NCI-H524 (cell line): ENCODE data around the gene WDFY4.

Experiments used
- DNase-seq, 2 experiments: peaks; one replicate each; lab custom pipeline; 2025; lab: John Stamatoyannopoulos, UW

WDFY4 gene

DNA sequence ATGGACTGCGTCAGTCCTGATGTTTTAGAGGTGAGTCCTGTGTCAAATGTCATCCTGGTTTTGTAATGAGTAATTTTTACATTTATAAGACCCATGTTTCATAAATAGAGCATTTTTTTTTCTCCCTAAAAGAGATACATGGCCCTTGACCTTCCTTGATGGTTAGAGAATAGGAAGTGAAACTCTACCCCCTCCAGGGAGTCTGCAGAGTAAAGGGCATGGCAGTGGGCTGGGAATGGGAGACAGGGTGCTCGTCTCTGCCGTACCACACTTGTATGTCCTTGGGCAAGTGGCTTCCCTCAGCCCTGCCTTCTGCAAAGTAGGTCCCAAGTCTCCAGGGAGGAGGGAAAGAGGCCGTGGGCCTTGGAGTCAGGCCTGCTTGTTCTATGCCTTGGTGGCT is 63.9 kb downstream of the WDFY4 start:
- DNase-seq, result no peak

DNA sequence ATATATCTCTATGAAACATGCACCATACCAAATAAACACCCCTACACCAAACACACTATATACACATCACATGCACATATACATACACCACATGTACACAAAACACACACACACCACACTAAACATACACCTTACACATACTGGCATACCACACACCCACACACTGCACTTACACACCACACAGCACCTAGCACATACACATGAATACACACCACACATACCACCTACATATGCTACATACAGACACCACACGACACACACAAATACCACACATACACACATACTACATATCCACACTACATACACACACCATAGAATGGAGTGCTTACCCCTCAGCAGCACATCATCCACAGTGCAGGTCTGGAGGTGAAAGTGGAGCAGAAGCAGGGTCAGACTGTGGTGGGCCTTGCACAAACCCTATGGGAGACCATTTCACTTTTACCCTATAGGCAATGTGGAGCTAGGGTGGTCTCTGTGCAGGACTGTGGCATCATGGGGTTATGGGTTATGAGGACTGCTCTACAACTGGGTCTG is 64.6 kb downstream of the WDFY4 start:
- DNase-seq, result no peak

DNA sequence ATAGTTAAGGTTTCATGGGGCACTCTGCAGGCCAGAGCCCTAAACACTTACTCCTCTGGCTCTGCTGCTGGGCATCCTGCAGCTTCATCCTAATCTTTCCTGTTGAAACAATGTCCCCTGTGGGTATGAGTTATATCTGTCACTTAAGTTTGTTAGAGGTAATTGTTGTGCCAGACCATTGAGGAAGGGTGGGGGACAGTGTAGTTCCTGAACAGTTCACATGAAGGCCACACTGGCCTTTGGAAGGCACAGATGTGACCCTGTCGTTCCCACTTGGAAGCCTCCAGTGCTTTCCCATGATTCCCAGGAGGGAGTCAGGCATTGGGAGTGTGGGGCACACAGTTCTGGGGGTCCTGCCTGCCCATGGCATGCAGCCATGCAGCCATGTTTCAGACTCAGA is 65.3 kb downstream of the WDFY4 start:
- no peak for DNase-seq

DNA sequence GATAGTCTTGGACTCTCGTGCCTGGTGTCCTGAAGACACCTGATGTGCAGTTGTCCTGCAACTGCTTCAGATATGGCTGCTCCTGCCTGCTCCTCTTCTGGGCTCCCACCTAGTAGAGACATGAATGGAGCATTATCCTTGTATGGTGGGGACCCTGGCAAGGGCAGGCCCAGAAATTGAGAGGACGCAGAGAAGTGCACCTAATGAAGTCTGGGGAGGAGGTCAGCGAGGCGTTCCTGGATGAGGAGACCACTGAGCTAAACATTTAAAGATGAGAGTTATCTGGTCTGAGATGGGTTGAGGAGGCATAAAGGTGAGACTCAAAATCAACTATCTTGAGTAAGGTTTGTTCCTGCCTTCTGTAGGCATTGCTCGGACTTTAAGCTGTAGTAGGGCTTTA is 66.3 kb downstream of the WDFY4 start:
- DNase-seq, result no peak

DNA sequence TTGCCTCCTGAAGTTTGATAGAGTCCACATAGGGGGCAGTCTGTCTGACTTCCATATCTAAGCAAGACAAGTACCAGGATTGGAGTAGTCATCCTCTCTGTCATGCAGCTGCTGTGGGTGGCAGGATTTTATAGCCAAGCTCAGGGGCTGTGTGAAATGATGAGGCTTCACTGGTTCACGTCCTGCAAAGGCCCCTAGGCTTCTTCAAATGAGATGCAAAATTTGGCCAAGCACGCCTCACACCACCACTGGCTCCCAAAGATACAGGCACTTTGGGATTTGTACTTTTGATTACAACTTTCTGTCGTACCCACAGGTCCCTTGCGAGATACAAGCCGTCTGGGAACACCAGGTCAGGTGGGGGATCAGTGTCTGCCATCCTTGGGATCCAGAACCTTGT is 67.1 kb downstream of the WDFY4 start:
- DNase-seq, result no peak

DNA sequence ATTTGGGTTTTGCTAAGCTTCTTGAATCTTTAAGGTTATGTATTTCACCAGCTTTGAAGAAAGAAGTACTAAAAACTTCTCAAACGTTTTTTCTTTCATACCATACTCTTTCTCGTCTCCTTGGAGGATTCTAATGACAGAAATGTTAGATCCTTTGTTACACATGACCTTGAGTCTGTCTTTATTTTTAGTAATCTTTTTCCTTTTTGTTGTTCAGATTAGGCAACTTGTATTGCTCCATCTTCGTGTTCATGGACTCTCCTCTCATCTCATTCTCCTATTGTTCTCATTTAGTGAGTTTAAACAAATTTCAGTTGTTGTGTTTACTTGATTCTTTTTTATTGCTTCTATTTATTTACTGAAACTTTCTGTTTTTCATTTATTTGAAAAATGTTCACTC is 73.7 kb downstream of the WDFY4 start:
- no peak for DNase-seq

DNA sequence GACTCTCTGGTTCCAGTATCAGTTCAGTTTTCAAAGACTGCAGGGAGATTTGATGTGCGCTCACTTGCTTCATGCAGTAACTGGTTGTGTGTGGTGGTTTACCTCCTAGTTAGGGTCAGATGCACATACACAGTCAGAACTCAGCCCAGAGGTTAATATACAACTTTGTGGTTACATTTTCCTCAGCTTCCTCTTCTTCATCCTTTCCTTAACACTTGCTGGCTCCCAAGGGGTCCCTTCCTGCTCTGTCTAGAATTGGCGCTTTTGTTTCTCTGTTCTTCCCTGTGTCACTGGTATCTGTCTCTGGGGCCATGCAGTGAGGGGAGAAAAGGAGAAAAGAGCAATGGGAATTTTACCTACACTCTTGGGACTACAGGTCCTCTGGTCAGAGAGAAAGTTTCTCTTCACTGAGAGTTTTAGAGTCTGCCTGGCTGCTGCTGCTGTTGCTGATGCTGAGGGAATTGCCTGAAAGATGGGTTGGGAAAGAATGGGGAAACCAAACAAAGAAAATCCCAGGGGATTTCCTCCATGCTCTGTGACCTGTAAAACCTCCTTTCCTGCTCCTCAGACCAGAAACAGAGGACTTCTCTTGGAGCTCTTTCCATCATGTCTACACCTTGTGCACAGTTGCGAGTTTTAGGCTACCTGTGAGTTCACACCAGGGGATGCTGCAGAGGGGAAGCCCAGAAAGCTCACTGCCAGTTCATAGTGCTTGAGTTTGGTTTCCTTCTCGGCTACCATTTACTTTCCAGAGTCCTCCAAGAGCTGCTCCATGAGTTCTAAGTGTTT is 74.6 kb downstream of the WDFY4 start:
- no peak for DNase-seq

DNA sequence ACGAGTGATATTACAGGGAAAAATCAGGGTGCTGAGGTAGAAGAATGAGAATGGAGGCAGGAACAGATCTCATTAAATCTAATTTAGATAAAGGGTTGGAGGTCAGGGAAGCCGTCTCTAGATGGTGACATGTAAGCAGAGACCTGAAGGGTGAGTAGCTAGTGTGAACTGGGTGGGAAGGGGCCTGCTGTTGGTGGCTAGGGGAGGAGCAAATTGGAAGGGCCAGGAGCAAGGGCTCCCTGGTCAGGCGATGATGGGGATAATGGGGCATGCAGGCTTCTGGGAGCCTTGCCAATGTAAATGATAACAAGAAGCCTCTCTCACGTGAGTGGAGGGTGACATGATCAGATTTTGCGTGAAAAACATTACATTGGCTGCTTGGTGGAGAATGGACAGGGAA is 76.3 kb downstream of the WDFY4 start:
- DNase-seq, result no peak

DNA sequence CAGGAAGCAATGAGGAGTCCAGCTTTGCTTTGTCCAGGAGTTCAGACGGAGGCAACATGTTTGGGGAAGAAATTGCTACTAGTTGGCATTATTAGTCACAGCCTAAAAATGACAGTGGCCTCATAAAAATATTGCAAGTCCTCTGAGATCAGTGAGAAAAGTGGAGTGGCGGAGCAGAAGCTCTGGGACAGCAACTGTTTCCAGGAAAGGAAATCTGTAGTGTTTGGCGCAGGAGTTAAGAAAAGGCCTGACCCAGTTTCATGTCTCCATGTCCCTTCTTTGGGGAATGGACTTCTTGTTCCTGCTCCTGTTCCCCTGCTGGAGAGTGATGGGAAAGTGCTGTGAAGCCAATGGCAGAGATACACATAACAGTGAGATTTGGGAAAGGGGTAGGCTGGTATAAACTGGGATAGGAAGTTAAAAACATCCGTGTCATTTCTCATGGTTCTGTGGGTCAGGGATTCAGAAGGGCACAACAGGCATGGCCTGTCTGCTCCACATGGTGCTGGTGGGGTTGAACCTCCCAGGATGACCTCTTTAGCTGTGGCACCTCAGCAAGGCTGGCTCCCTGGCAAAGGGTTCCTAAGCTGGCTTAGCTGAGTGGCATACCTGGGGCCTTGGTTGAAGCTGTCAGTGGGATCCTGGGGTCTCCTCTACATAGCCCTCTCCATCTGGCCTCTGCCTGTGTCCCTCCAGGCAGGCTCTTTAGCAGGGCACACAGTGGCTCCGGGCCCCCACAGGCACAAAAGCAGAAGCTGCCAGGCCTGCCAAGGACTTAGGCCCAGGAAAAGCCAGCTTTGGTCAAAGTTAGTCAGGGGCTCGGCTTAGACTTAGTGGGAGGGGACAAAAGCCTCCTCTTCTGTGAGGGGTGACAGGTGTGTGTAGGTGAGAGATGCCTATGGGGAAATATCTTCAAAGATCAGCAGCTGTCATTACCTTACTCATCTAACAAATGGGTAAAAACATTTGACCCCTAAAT is 77.7 kb downstream of the WDFY4 start:
- no peak for DNase-seq

DNA sequence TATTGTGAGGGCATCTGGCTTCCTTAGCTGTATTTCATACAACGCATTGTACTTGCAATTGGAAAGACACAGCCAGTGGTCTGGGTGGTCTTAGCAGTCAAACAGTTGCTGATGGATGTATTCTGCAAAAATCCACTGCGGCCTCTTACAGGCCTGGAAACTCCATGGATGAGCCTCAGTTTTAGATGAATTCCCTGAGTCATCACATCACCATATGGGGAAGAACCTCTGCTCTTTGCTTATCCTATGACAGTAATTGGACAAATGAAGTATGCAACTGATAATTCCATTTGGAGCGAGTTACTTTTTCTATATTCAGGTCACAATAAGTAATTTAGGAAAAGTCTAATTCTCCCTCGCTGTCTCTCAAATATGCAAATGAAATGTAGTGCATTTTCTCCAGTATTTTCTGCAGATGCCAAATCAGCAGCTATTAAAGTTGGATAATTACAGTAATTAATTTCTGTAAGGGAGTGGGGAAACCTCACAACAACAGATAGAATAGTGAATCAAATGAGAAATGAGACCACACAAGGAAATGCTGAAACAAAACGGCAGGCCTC is 78.8 kb downstream of the WDFY4 start:
- no peak for DNase-seq

DNA sequence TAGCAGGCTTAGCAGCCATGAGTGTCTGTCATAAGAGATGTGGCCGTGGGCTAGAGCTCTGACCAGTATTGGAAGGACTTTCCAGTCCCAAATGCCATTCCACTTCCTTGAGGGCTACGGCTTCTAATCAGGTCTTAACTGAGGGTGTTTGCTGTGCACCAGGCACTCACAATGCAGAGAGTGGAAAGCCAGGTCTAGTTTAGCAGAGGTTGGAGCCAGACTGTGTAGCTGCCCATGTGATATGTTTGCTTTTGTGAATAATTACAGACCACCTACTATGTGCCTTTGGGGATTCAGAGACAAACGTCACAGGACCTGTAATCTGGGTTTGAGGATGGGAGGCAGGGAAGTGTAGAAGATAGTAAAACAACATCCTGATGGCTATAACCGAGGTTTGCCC is 79.8 kb downstream of the WDFY4 start:
- DNase-seq, result no peak

DNA sequence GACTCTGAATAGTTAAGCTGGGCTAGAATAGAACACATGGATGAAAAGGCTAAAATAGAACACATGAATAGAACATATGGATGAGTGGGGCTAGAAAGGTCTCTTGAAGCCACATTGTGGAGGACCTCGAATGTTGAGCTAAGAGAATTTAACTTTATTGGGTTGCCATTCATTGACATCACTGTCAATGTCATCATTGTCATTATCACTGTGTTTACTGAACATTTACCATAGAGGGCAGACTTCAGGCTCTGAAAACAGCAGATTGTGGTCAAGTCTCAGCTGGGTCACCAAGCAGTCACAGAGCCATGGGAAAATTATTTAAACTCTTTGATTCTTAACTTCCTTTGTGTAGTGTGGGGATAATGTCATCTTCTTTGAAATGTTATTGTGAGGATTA is 80.4 kb downstream of the WDFY4 start:
- DNase-seq, result no peak

DNA sequence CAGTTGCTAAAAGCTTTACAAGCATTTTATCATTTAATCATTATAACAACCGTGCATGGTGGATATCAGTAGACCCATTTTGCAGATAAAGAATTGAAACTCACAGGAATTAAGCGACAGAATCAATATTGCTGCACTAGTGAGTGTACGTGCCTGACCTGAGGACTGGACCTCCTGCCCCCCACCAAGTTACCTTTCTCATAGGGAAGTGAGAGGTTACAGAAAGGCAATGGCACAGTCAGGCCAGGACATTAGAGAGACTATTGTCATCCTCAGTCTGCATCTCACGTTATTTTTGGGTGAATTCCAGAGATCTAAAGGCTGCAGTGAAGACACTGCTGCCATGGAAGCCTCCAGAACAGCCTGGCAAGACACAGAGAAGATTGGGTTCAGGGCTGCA is 80.9 kb downstream of the WDFY4 start:
- DNase-seq, result no peak

DNA sequence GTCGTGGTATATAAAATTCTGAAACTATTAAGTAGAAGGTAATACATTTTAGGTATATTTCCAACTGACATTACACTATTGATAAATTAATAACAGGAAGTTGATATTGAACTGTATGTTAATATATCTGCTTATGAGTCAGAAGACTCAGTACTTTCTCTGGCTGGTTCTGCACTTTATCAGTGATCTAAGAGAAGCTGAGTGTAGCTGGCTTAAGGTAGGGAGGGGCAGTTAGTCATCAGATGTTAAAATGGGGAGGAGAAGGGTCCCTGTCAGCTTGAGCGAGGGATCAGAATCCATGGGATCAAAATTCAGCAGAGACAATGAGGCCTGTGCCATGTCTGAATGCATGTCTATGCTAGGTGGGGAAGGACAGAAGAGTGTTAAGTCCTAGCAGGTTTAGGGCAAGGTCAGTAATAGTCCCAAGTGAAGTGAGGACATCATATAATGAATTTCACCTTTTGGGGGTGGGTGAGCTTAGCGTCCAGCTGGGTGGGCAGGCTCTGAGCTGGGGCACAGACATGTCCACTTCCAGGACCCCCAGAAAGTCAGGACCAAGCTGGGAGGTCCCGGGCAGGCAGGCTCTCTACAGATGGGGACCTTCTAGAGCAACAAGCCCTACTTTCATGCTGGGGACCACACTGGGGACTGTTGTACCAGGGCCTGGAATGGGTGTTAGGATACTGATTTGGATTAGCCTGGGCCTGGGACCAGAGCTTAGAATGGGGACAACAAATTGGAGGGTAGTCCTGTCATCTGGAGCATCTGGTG is 82.9 kb downstream of the WDFY4 start:
- DNase-seq, result no peak

DNA sequence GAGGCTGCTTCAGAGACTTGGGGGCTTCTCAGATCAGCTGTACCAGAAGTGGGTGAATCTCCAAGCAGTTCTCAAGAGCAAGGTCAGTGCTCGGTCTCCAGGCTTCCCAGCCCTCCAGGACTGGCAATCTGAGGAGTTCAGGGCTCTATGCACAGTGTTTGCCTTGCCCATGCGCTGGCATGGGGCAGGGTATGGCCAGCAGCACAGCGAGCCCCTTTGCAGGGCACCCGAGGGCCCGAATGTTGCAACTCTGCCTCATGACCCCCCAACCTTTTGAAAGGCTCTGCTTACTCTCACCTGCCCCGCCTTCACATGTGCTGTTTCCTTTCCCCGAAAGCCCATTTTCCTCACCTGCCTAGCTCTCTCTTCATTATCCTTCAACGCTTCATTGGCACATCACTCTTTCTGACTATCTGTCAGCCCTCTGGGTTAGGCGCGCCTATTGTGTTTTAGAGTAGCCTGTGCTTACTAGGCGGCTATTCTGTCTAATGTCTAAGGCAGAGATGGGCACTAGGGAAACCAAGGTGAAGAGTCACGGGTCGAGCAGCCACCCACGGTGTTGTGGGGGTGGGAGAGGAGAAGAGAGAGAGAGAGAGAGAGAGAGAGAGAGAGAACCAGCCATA is 83.6 kb downstream of the WDFY4 start:
- no peak for DNase-seq

DNA sequence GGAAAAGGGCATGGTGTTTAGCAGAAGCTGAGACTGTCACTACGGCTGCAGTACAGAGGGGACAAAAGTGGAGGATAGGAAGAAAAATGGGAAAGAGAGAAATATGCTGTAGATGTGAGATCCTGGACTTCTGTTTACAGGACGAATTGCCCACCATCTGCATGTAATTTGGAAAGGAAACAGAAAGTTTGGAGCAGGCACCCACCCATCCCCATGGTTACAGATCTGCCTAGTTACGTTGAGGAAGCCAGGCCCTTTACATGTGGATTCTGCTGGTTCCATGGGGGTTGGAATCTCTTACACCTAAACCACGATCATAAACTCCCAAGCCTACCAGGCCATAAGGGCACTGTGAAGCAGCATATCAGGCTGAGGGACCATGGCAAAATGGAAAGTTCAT is 84.3 kb downstream of the WDFY4 start:
- no peak for DNase-seq

DNA sequence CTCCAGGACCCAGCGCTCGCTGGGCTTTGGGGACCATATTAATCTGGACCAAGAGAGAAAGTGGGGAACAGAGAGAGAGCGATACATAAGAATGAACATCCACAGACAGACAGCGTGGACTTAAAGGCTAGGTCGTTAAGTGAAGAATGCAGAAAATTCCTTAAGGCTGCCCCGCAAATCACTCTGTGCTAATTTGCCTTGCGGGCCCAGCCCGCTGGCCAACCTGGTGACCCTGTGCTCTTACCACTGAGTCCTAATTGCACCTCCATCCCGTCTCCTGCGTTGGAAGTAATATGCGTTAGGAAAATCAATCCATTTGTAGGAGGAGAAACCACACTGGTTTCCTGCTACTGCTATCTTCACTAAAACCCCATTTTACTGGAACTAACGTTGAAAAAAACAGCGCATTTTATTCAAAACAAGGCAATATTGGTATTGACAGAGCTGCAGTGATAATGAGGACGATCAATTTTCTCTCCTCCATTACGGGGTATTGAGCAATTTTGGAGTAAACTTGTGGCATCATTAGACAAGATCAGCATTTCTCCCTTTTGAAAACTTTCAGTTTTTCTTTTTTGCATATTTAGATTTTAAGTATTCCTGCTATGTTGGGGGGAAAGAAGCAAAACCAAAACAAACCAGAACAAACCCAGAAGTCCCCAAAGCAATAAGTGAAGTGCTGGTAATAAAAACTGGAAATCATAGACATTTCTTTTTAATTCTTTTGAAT is 85.2 kb downstream of the WDFY4 start:
- no peak for DNase-seq

DNA sequence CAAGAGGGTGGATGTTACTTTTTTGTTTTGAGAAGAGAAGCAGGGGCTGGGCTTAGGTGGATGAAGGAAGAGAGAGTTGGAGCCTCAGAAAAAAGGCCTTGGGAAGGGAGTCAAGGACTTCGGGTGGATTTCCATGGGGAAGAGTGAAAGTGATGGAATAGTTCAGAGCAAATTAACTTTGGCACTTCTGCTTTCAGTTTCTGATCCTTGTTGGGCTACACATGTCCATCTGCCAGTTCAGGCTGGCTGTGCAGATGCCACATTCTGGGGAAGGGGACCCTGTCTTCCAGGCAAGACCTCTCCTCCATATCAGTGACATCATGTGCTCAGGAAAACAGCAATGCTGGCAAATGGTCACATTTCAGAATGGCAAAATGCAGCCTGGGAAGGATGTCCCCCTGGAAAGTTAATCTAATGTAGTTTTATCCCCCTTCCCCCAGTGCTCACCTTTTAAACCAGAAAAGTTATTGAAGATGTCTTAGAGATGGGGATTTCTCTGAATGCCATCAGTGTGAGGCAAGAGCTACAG is 86.0 kb downstream of the WDFY4 start:
- no peak for DNase-seq

DNA sequence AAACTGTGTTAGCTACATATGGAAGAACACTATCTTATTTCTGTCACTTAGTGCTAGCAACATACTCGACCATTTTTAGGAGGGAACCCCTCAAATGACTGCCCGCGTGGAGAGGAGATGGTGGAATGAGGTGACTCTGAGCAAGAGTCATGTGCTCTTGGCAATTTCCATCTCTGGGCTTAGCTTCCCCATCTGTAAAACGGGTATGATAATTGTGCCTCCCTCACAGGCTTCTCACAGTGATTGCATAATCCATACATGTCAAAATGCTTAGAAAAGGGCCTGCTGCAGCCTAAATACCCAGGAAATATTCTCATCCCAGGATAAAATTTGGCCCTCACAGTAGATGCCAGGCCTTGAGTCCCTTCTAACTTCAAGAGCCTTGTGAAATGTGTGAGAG is 86.6 kb downstream of the WDFY4 start:
- no peak for DNase-seq

DNA sequence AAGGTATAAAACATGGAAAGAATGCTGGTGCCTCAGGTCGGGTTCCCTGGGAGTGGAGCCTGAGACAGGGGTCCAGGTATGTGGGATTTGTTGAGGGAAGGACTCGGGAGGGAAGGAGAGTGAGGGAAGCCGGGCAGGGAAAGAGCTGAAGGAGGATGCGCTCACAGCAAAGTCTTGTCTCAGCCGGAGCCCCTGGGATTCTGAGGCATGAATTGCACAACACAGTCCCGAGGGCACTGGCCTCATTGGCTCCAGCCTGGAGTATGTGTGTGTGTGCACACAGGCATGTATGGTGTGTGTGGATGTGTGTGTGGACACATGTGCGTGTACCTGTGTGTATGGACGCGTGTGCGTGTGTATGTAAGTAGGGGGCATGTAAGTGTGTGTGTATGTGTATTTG is 87.4 kb downstream of the WDFY4 start:
- no peak for DNase-seq
